ENCODE measurements around the gene KCNJ9. TPM values are rescaled to one million over a fixed set of nuclear protein-coding genes. Genes with fewer than 3 reads are reported as not detected.

The KCNJ9 gene
- total and polyA plus RNA-seq, 2 of the 13 experiments (the other 11 are each of a cell fraction or from before 2014, with no cell fraction given), result not detected

DNA sequence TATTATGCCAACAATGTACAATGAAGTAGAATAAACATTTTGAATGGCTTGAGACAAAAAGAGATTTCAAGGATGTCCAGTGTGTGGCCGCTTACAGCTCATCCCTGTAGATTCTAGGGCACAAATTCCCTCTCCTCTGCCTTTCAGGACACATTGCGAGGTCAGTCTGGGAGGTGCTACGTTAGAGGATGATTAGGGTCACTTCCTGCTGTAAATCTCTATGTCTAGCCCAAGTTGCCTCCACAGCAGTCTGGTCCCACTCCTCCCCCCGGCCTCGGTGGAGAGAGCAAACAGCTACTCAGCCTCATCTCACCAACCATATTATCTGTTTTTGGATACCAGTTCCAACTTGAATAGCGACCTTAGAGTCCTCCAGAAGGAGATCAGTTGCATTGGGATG, 28.4 kb upstream of the KCNJ9 start (continued):
- TF ChIP-seq POLR2G (IDR thresholded peaks at IDR 0.05; ENCODE audit: low read depth, low read length) (peak; percentile 43; the same call in 1 of the 2 replicates), POGZ (CRISPR knock-in tag; IDR thresholded peaks at IDR 0.05) (no peak), ELF3 (CRISPR knock-in tag; IDR thresholded peaks at IDR 0.05) (0 out of 2 replicates have a peak, but pooled peaks have one; percentile 19), MED8 (CRISPR knock-in tag; IDR thresholded peaks at IDR 0.05; ENCODE audit: insufficient replicate concordance) (no peak), SNAI1 (CRISPR knock-in tag; IDR thresholded peaks at IDR 0.05; ENCODE audit: borderline replicate concordance) (no peak), CHD2 (IDR thresholded peaks at IDR 0.05; ENCODE audit: low read depth, low read length) (no peak), NCOA2 (CRISPR knock-in tag; IDR thresholded peaks at IDR 0.05) (no peak), ZNF230 (CRISPR knock-in tag; IDR thresholded peaks at IDR 0.05) (0 out of 2 replicates have a peak, but pooled peaks have one; percentile 22), SIN3B (IDR thresholded peaks at IDR 0.05; ENCODE audit: low read length) (no peak), HMG20A (CRISPR knock-in tag; IDR thresholded peaks at IDR 0.05; ENCODE audit: borderline replicate concordance) (no peak), HOXA3 (CRISPR knock-in tag; IDR thresholded peaks at IDR 0.05) (no peak), NFE2L1 (CRISPR knock-in tag; IDR thresholded peaks at IDR 0.05; ENCODE audit: borderline replicate concordance) (no peak), NR2C2 (CRISPR knock-in tag; IDR thresholded peaks at IDR 0.05; ENCODE audit: borderline replicate concordance) (peak; percentile 11; the same call in 1 of the 2 replicates), HHEX (CRISPR knock-in tag; IDR thresholded peaks at IDR 0.05) (no peak), ZNF703 (CRISPR knock-in tag; IDR thresholded peaks at IDR 0.05; ENCODE audit: borderline replicate concordance) (no peak), ZNF777 (CRISPR knock-in tag; IDR thresholded peaks at IDR 0.05) (no peak), JDP2 (CRISPR knock-in tag; IDR thresholded peaks at IDR 0.05; ENCODE audit: borderline replicate concordance) (no peak), HNF4A (CRISPR knock-in tag; IDR thresholded peaks at IDR 0.05) (no peak)
- TF ChIP-seq, protein P1, sequence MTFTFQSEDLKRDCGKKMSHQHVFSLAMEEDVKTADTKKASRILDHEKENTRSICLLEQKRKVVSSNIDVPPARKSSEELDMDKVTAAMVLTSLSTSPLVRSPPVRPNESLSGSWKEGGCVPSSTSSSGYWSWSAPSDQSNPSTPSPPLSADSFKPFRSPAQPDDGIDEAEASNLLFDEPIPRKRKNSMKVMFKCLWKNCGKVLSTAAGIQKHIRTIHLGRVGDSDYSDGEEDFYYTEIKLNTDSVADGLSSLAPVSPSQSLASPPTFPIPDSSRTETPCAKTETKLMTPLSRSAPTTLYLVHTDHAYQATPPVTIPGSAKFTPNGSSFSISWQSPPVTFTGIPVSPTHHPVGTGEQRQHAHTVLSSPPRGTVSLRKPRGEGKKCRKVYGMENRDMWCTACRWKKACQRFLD (CRISPR knock-in tag; IDR thresholded peaks at IDR 0.05; ENCODE audit: borderline replicate concordance), result no peak
- TF ChIP-seq, protein P2, sequence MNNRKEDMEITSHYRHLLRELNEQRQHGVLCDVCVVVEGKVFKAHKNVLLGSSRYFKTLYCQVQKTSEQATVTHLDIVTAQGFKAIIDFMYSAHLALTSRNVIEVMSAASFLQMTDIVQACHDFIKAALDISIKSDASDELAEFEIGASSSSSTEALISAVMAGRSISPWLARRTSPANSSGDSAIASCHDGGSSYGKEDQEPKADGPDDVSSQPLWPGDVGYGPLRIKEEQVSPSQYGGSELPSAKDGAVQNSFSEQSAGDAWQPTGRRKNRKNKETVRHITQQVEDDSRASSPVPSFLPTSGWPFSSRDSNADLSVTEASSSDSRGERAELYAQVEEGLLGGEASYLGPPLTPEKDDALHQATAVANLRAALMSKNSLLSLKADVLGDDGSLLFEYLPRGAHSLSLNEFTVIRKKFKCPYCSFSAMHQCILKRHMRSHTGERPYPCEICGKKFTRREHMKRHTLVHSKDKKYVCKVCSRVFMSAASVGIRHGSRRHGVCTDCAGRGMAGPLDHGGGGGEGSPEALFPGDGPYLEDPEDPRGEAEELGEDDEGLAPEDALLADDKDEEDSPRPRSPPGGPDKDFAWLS (CRISPR knock-in tag; IDR thresholded peaks at IDR 0.05; ENCODE audit: borderline replicate concordance), result 0 out of 2 replicates have a peak, but pooled peaks have one; percentile 38
- TF ChIP-seq, protein P3, sequence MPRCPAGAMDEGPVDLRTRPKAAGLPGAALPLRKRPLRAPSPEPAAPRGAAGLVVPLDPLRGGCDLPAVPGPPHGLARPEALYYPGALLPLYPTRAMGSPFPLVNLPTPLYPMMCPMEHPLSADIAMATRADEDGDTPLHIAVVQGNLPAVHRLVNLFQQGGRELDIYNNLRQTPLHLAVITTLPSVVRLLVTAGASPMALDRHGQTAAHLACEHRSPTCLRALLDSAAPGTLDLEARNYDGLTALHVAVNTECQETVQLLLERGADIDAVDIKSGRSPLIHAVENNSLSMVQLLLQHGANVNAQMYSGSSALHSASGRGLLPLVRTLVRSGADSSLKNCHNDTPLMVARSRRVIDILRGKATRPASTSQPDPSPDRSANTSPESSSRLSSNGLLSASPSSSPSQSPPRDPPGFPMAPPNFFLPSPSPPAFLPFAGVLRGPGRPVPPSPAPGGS (CRISPR knock-in tag; IDR thresholded peaks at IDR 0.05), result no peak
- TF ChIP-seq, protein P4, sequence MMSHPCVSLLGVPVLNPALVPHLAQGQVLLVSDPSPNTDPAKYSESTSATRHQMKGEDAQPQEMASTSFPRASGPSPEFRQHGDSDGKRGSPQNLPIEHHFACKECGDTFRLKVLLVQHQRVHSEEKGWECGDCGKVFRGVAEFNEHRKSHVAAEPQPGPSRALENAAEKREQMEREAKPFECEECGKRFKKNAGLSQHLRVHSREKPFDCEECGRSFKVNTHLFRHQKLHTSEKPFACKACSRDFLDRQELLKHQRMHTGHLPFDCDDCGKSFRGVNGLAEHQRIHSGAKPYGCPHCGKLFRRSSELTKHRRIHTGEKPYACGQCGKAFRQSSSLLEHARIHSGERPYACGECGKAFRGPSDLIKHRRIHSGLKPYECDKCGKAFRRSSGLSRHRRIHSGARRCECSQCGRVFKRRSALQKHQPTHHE (CRISPR knock-in tag; IDR thresholded peaks at IDR 0.05; ENCODE audit: borderline replicate concordance), result no peak
- TF ChIP-seq, protein P5, sequence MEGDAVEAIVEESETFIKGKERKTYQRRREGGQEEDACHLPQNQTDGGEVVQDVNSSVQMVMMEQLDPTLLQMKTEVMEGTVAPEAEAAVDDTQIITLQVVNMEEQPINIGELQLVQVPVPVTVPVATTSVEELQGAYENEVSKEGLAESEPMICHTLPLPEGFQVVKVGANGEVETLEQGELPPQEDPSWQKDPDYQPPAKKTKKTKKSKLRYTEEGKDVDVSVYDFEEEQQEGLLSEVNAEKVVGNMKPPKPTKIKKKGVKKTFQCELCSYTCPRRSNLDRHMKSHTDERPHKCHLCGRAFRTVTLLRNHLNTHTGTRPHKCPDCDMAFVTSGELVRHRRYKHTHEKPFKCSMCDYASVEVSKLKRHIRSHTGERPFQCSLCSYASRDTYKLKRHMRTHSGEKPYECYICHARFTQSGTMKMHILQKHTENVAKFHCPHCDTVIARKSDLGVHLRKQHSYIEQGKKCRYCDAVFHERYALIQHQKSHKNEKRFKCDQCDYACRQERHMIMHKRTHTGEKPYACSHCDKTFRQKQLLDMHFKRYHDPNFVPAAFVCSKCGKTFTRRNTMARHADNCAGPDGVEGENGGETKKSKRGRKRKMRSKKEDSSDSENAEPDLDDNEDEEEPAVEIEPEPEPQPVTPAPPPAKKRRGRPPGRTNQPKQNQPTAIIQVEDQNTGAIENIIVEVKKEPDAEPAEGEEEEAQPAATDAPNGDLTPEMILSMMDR (CRISPR knock-in tag; IDR thresholded peaks at IDR 0.05), result no peak
